Stimulated activated CD4-positive, alpha-beta T cell treated with anti-CD3 and anti-CD28 coated beads, TNF-alpha, amount 100 ng/mL, for 4 hours (primary cell): ENCODE data around the gene TSBP1.
A peak's percentile ranks its signal among the peaks of the same experiment; 100 is the strongest.

Experiments used
- DNase-seq, 3 experiments: peaks; one replicate each; pipeline ENCODE4 v3.0.0-alpha.2; 2020; ENCODE audit warnings: low read depth in 3 of 3

TSBP1 gene

GRCh38 chr6:32371803-32372202, at the start of gene TSBP1:
Gene TSBP1 (minus strand): TSS chr6:32371903. CDS start chr6:32371706, 197 bp downstream.
- DNase-seq: no peak

GRCh38 chr6:32416036-32416435, 44.3 kb upstream of the TSBP1 start:
- DNase-seq: no peak

- peak; percentile 55 to 66 (median 60) for DNase-seq
Measured at GRCh38 chr6:32415521-32416019, 43.9 kb upstream of the TSBP1 start.

- peak; percentile 69 to 81 (median 74) for DNase-seq
Measured at GRCh38 chr6:32413427-32414047, 41.8 kb upstream of the TSBP1 start.

- no peak for DNase-seq
Measured at GRCh38 chr6:32411566-32412327, 40.0 kb upstream of the TSBP1 start.

- DNase-seq: no peak
Measured at GRCh38 chr6:32410906-32411305, 39.2 kb upstream of the TSBP1 start.

GRCh38 chr6:32406857-32407256, 35.2 kb upstream of the TSBP1 start, which contains the start of gene BTNL2:
Gene BTNL2 (minus strand): TSS chr6:32407181. CDS start chr6:32407123, 58 bp downstream.
- no peak for DNase-seq

- DNase-seq: no peak
Measured at GRCh38 chr6:32406197-32406596, 34.5 kb upstream of the TSBP1 start.

- DNase-seq: no peak
Measured at GRCh38 chr6:32405656-32406055, 34.0 kb upstream of the TSBP1 start.

GRCh38 chr6:32402812-32403211, 31.1 kb upstream of the TSBP1 start:
- DNase-seq: no peak

GRCh38 chr6:32401284-32401963, 29.7 kb upstream of the TSBP1 start:
- no peak for DNase-seq

- DNase-seq: no peak
Measured at GRCh38 chr6:32397252-32397920, 25.7 kb upstream of the TSBP1 start.

GRCh38 chr6:32396028-32396427, 24.3 kb upstream of the TSBP1 start:
- DNase-seq: no peak

- no peak for DNase-seq
Measured at GRCh38 chr6:32393665-32394420, 22.1 kb upstream of the TSBP1 start.

GRCh38 chr6:32391505-32391904, 19.8 kb upstream of the TSBP1 start:
- no peak for DNase-seq

GRCh38 chr6:32387589-32388340, 16.1 kb upstream of the TSBP1 start:
- DNase-seq: no peak

GRCh38 chr6:32386040-32386439, 14.3 kb upstream of the TSBP1 start:
- no peak for DNase-seq

- DNase-seq: no peak
Measured at GRCh38 chr6:32382757-32383420, 11.2 kb upstream of the TSBP1 start.

GRCh38 chr6:32379545-32379944, 7.8 kb upstream of the TSBP1 start:
- DNase-seq: no peak
